Tibial nerve (tissue), 4 donors: ENCODE data around the gene DKK3.
A peak's percentile ranks its signal among the peaks of the same experiment; 100 is the strongest.

ENCODE experiments used
- EP300 ChIP-seq, 2 donors: sonication (generic); formaldehyde crosslinking; IDR thresholded peaks; one replicate each; pipeline ENCODE4 v1.6.1; 2017; ENCODE audit warnings: antibody characterized with exemption in 2 of 2, mild to moderate bottlenecking in 1 of 2
- POLR2A ChIP-seq, 2 donors: fragments of 450-650 bp; IDR thresholded peaks; one replicate each; pipeline ENCODE4 v1.6.1; 2017; ENCODE audit warnings: antibody characterized with exemption in 2 of 2, mild to moderate bottlenecking in 2 of 2, moderate library complexity in 2 of 2
- TF ChIP-seq, protein P1 (sequence below), 5 experiments: fragments of 200-600 bp in 3 of 5; fragments of 450-650 bp in 2 of 5; sonication (generic) in 3 of 5; IDR thresholded peaks; one replicate each; pipeline ENCODE4 v1.5.1; 2016 to 2019; ENCODE audit warnings: antibody characterized with exemption in 5 of 5, mild to moderate bottlenecking in 3 of 5, moderate library complexity in 2 of 5

DNA sequence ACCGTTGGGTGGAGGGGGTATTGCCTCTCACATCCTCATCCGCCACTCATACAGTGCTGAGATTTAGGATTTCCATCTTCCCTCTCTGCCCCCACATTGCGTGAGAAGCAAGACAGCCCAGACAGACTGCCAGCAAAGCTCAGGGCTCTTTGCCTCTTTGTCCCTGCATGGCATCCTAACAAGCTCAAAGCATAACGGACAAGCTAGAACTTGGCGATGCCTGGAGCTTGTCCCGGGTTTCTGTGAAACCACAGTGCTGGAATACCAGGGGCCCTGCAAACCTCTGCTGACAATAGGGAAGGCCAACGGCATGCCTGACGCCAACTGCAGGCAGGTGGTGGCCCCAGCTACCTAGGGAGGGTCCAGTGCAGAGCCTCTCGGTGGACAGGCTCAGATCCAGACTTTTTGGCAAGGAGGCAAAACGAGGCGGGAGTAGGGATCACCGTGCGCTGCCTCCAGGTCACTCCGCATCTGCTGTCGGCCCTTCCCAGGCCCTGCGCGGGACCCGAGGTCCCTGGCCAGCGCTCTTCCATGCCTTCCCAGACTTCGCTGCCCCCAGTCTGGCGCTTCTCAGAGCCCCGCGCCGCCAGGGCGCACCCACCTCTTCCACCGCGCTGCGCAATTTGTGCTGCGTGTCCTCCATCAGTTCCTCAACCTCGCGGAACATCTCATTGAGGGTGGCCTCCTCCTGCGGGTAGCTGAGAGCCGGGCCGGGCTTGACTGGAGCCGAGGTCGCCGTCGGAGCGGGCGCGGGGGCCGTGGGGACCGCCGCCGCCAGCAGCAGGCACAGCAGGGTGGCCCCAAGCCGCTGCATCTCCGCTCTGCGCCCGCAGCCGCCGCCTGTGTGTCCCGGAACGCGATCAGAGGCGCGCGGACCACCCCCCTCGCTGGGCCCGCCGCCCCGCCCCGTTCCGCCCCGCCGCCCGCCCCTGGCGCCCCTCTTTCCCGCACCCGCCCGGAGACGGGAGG is at the start of gene DKK3:
- TF ChIP-seq, protein P1, sequence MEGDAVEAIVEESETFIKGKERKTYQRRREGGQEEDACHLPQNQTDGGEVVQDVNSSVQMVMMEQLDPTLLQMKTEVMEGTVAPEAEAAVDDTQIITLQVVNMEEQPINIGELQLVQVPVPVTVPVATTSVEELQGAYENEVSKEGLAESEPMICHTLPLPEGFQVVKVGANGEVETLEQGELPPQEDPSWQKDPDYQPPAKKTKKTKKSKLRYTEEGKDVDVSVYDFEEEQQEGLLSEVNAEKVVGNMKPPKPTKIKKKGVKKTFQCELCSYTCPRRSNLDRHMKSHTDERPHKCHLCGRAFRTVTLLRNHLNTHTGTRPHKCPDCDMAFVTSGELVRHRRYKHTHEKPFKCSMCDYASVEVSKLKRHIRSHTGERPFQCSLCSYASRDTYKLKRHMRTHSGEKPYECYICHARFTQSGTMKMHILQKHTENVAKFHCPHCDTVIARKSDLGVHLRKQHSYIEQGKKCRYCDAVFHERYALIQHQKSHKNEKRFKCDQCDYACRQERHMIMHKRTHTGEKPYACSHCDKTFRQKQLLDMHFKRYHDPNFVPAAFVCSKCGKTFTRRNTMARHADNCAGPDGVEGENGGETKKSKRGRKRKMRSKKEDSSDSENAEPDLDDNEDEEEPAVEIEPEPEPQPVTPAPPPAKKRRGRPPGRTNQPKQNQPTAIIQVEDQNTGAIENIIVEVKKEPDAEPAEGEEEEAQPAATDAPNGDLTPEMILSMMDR (IDR thresholded peaks at IDR 0.05), result no peak
- no peak for TF ChIP-seq POLR2A (IDR thresholded peaks at IDR 0.05)
- TF ChIP-seq EP300 (IDR thresholded peaks at IDR 0.05), result peak in 1 of 2 donors; percentile 30
